COLO829 (cell line): ENCODE measurements around the gene MAEA.
A peak's percentile ranks its signal among the peaks of the same experiment; 100 is the strongest.

Source experiments
- DNase-seq: peaks from one replicate; pipeline ENCODE4 v3.0.0; 2012; ENCODE audit warnings: low spot score

MAEA gene

GRCh38 chr4:1353186-1354055 is 63.7 kb downstream of the MAEA start:
- DNase-seq, result no peak

GRCh38 chr4:1354136-1354982 is 64.7 kb downstream of the MAEA start:
- DNase-seq, result no peak

- DNase-seq, result no peak
Observed at GRCh38 chr4:1354983-1355275, 65.2 kb downstream of the MAEA start.

GRCh38 chr4:1355378-1355777 is 65.7 kb downstream of the MAEA start:
- no peak for DNase-seq

- DNase-seq, result no peak
Observed at GRCh38 chr4:1356181-1356998, 66.7 kb downstream of the MAEA start.

- DNase-seq, result no peak
Observed at GRCh38 chr4:1357356-1358248, 67.9 kb downstream of the MAEA start.

- DNase-seq, result no peak
Observed at GRCh38 chr4:1358421-1359143, 68.9 kb downstream of the MAEA start.

GRCh38 chr4:1359144-1359501 is 69.4 kb downstream of the MAEA start:
- no peak for DNase-seq

- no peak for DNase-seq
Observed at GRCh38 chr4:1359976-1360375, 70.3 kb downstream of the MAEA start.

- DNase-seq, result peak; percentile 68
Observed at GRCh38 chr4:1360423-1361283, 71.0 kb downstream of the MAEA start.

- DNase-seq, result no peak
Observed at GRCh38 chr4:1361431-1361830, 71.7 kb downstream of the MAEA start.

- no peak for DNase-seq
Observed at GRCh38 chr4:1362046-1362445, 72.4 kb downstream of the MAEA start.

- DNase-seq, result no peak
Observed at GRCh38 chr4:1362521-1362920, 72.8 kb downstream of the MAEA start.

- no peak for DNase-seq
Observed at GRCh38 chr4:1363513-1363912, 73.8 kb downstream of the MAEA start.

GRCh38 chr4:1364217-1364616 is 74.5 kb downstream of the MAEA start:
- no peak for DNase-seq

- DNase-seq, result no peak
Observed at GRCh38 chr4:1364748-1365147, 75.1 kb downstream of the MAEA start.

GRCh38 chr4:1365271-1366178 is 75.8 kb downstream of the MAEA start:
- DNase-seq, result no peak

GRCh38 chr4:1366371-1367229 is 76.9 kb downstream of the MAEA start:
- DNase-seq, result no peak
